H1 (cell line): ENCODE results near the gene ATP6V1E1. TPM values are rescaled to one million over a fixed set of nuclear protein-coding genes. Genes with fewer than 3 reads are reported as not detected.

Experiments
- CTCF ChIA-PET: fragments of 300-600 bp; sonication (Branson Sonifier 250); formaldehyde crosslinking; loops from one replicate; lab custom pipeline; 2021; ENCODE audit not compliant: partially characterized antibody; lab: Charles Lee
- POLR2A ChIA-PET: fragments of 300-600 bp; sonication (Branson Sonifier 250); formaldehyde crosslinking; loops from one replicate; lab custom pipeline; 2021; ENCODE audit warnings: inconsistent platforms; ENCODE audit not compliant: partially characterized antibody; lab: Charles Lee
- DNase-seq, 2 experiments: peaks; one replicate each; pipeline versions ENCODE4 v3.0.0 to v3.0.0-alpha.2; 2010 to 2022; ENCODE audit warnings: low spot score in 2 of 2, low read depth in 1 of 2, mixed read lengths in 1 of 2
- FAIRE-seq: peaks from 2 replicates; lab custom pipeline; 2011; peaks lifted over from hg19 to GRCh38; lab: Jason Lieb, UNC
- H2AFZ ChIP-seq: 2 replicates; pipeline ENCODE4 v1.8.1; 2012; ENCODE audit warnings: low read length, inconsistent platforms
- H2AK5ac ChIP-seq: 2 replicates; pipeline ENCODE4 v1.6.1; 2013; ENCODE audit warnings: low read depth, low read length
- H2BK120ac ChIP-seq: replicated peaks from 2 replicates; pipeline ENCODE3; 2013; ENCODE audit warnings: low read depth, low read length, inconsistent platforms
- H2BK12ac ChIP-seq: 2 replicates; pipeline ENCODE4 v1.6.1; 2013; ENCODE audit warnings: low read depth, low read length
- H2BK15ac ChIP-seq: 2 replicates; pipeline ENCODE4 v1.6.1; 2013; ENCODE audit warnings: low read length
- H2BK20ac ChIP-seq: 2 replicates; pipeline ENCODE4 v1.6.1; 2013; ENCODE audit warnings: low read length
- H2BK5ac ChIP-seq: 2 replicates; pipeline ENCODE4 v1.6.1; 2013; ENCODE audit warnings: low read depth, low read length
- H3K14ac ChIP-seq: 2 replicates; pipeline ENCODE4 v1.6.1; 2013; ENCODE audit warnings: inconsistent platforms; ENCODE audit not compliant: insufficient read length
- H3K18ac ChIP-seq: 2 replicates; pipeline ENCODE4 v1.6.1; 2013; ENCODE audit warnings: low read length; ENCODE audit errors: extremely low read depth
- H3K23ac ChIP-seq: 2 replicates; pipeline ENCODE4 v1.6.1; 2013; ENCODE audit warnings: inconsistent platforms; ENCODE audit not compliant: insufficient read length
- H3K23me2 ChIP-seq: 2 replicates; pipeline ENCODE4 v1.6.1; 2013; ENCODE audit warnings: low read depth, low read length
- H3K27ac ChIP-seq: 2 replicates; pipeline ENCODE4 v1.6.1; 2011; ENCODE audit warnings: low read depth, low read length, inconsistent platforms
- H3K27me3 ChIP-seq, 4 experiments: replicated peaks in 1 of 4; 1 replicate in 1 of 4; 2 replicates in 3 of 4; pipeline versions ENCODE4 v1.6.1 to v1.8.1; 2011 to 2013; ENCODE audit warnings: low read length in 3 of 4, mild to moderate bottlenecking in 3 of 4, inconsistent platforms in 2 of 4, mixed read lengths in 2 of 4, moderate library complexity in 1 of 4; ENCODE audit not compliant: control insufficient read depth in 3 of 4, insufficient read depth in 3 of 4; ENCODE audit errors: extremely low read depth in 1 of 4
- H3K36me3 ChIP-seq, 4 experiments: 2 replicates each; pipeline versions ENCODE4 v1.6.1 to v1.8.1; 2011 to 2013; ENCODE audit warnings: mild to moderate bottlenecking in 4 of 4, low read length in 3 of 4, moderate library complexity in 2 of 4, control low read depth in 1 of 4, inconsistent platforms in 1 of 4; ENCODE audit not compliant: insufficient read depth in 4 of 4, control insufficient read depth in 2 of 4
- H3K4ac ChIP-seq: replicated peaks from 2 replicates; pipeline ENCODE3; 2013; ENCODE audit warnings: low read length, low read depth, mixed read lengths, inconsistent platforms; ENCODE audit not compliant: insufficient read length
- H3K4me1 ChIP-seq, 4 experiments: replicated peaks in 1 of 4; 1 replicate in 1 of 4; 2 replicates in 3 of 4; pipeline versions ENCODE4 v1.6.1 to v1.8.1; 2011 to 2013; ENCODE audit warnings: low read length in 3 of 4, inconsistent platforms in 2 of 4, mixed read lengths in 1 of 4; ENCODE audit not compliant: insufficient read depth in 4 of 4, control insufficient read depth in 3 of 4
- H3K4me2 ChIP-seq, 2 experiments: 2 replicates each; pipeline versions ENCODE4 v1.6.1 to v1.8.1; 2011 to 2013; ENCODE audit warnings: low read depth in 2 of 2, low read length in 2 of 2, control low read depth in 1 of 2, inconsistent platforms in 1 of 2, mild to moderate bottlenecking in 1 of 2; ENCODE audit not compliant: insufficient read depth in 1 of 2
- H3K4me3 ChIP-seq, 4 experiments: fragments of 200-600, 300-600 bp in 1 of 4; sonication (generic), shearing (Covaris generic), sonication (Bioruptor Twin) in 1 of 4; 2 replicates each; pipeline versions ENCODE4 v1.5.1 to v1.8.1; 2011 to 2016; ENCODE audit warnings: low read length in 4 of 4, low read depth in 3 of 4, control low read depth in 2 of 4, inconsistent platforms in 2 of 4, mild to moderate bottlenecking in 2 of 4, mixed read lengths in 1 of 4, moderate library complexity in 1 of 4; ENCODE audit not compliant: insufficient read depth in 2 of 4; ENCODE audit errors: extremely low read depth in 1 of 4
- H3K56ac ChIP-seq: replicated peaks from 2 replicates; pipeline ENCODE3; 2013; ENCODE audit warnings: low read depth, mild to moderate bottlenecking, mixed read lengths, low read length, inconsistent platforms; ENCODE audit not compliant: insufficient read length
- H3K79me1 ChIP-seq: 2 replicates; pipeline ENCODE4 v1.6.1; 2013; ENCODE audit warnings: low read depth, low read length, control low read depth
- H3K79me2 ChIP-seq, 2 experiments: 2 replicates each; pipeline versions ENCODE4 v1.6.1 to v1.8.1; 2012 to 2013; ENCODE audit warnings: low read length in 2 of 2, mild to moderate bottlenecking in 2 of 2, inconsistent platforms in 1 of 2; ENCODE audit not compliant: insufficient read depth in 2 of 2, control insufficient read depth in 1 of 2
- H3K9ac ChIP-seq, 4 experiments: replicated peaks in 1 of 4; 1 replicate in 1 of 4; 2 replicates in 3 of 4; pipeline versions ENCODE4 v1.6.1 to v1.8.1; 2011 to 2013; ENCODE audit warnings: low read depth in 3 of 4, low read length in 3 of 4, control low read depth in 2 of 4, mild to moderate bottlenecking in 2 of 4, moderate library complexity in 2 of 4, inconsistent platforms in 1 of 4; ENCODE audit errors: extremely low read depth in 1 of 4
- H3K9me3 ChIP-seq, 2 experiments: 2 replicates each; pipeline versions ENCODE4 v1.6.1 to v1.8.1; 2012 to 2013; ENCODE audit warnings: mild to moderate bottlenecking in 2 of 2, moderate library complexity in 2 of 2, control low read depth in 1 of 2, inconsistent platforms in 1 of 2, low read depth in 1 of 2, low read length in 1 of 2, mixed read lengths in 1 of 2; ENCODE audit not compliant: insufficient read depth in 2 of 2
- H4K20me1 ChIP-seq, 2 experiments: replicated peaks in 1 of 2; 2 replicates each; pipeline versions ENCODE3 to v1.8.1; 2011 to 2013; ENCODE audit warnings: inconsistent platforms in 2 of 2, low read length in 2 of 2, mild to moderate bottlenecking in 1 of 2; ENCODE audit not compliant: insufficient read depth in 2 of 2, control insufficient read depth in 1 of 2
- H4K5ac ChIP-seq: 2 replicates; pipeline ENCODE4 v1.6.1; 2013; ENCODE audit warnings: low read length, low read depth, mixed read lengths, inconsistent platforms; ENCODE audit not compliant: insufficient read length
- H4K8ac ChIP-seq: 2 replicates; pipeline ENCODE4 v1.8.0; 2013; ENCODE audit warnings: mild to moderate bottlenecking, moderate library complexity, low read length, inconsistent platforms; ENCODE audit not compliant: insufficient read depth; ENCODE audit errors: extremely low read depth
- H4K91ac ChIP-seq: replicated peaks from 2 replicates; pipeline ENCODE3; 2013; ENCODE audit warnings: low read length, mixed read lengths, inconsistent platforms; ENCODE audit not compliant: insufficient read length
- BACH1 ChIP-seq: IDR thresholded peaks from 2 replicates; pipeline ENCODE4 v1.6.1; 2012; ENCODE audit warnings: low read length, improper control_type of control experiment
- CBX5 ChIP-seq: fragments of 300-800, 300-1000 bp; sonication (generic); IDR thresholded peaks from 2 replicates; pipeline ENCODE4 v1.7.1; 2016; ENCODE audit warnings: antibody characterized with exemption, low read length, low read depth
- CREB1 ChIP-seq: IDR thresholded peaks from 2 replicates; pipeline ENCODE4 v1.6.1; 2012; ENCODE audit warnings: inconsistent platforms
- GABPA ChIP-seq: IDR thresholded peaks from 2 replicates; pipeline ENCODE4 v1.6.1; 2011; ENCODE audit warnings: mild to moderate bottlenecking, low read length, moderate library complexity, borderline replicate concordance; ENCODE audit not compliant: insufficient read depth
- KDM4A ChIP-seq: IDR thresholded peaks from one replicate; pipeline ENCODE4 v1.7.1; 2012; ENCODE audit warnings: low read depth, mild to moderate bottlenecking, moderate library complexity, low read length, inconsistent platforms; ENCODE audit not compliant: severe bottlenecking
- TAF7 ChIP-seq: optimal IDR thresholded peaks from 2 replicates; pipeline ENCODE3; 2011; ENCODE audit warnings: low read depth, mild to moderate bottlenecking, inconsistent platforms, low read length, moderate library complexity, borderline replicate concordance
- TEAD4 ChIP-seq: IDR thresholded peaks from 2 replicates; pipeline ENCODE4 v1.6.1; 2012; ENCODE audit warnings: low read depth, low read length, inconsistent platforms, mixed read lengths
- WGBS, 2 experiments: shearing (Covaris generic) in 1 of 2; methylation state at CpG; one replicate each; pipeline versions ENCODE4 v1.1.6 to v1.1.7; 2013 to 2015; ENCODE audit warnings: low lambda C conversion rate in 2 of 2, mixed read lengths in 2 of 2, inconsistent platforms in 1 of 2, low coverage in 1 of 2, missing lambda C conversion rate in 1 of 2; ENCODE audit not compliant: insufficient replicate concordance in 2 of 2, insufficient coverage in 1 of 2, insufficient read length in 1 of 2; ENCODE audit errors: extremely low coverage in 1 of 2, missing lambda C conversion rate in 1 of 2; 5-methylcytosine and 5-hydroxymethylcytosine counted together
- long read RNA-seq, 2 experiments: library from RNA in 1 of 2; library from capped mRNA in 1 of 2; stranded (forward); transcript quantifications; one replicate each; pipeline ENCODE4 v2.0.0, GENCODE V29; 2021; ENCODE audit warnings: inconsistent platforms in 1 of 2
- polyA minus RNA-seq, 3 experiments: library from RNA; depleted of rRNA, polyadenylated mRNA; stranded (reverse); fragments of >200 nt; gene quantifications; 1 replicate in 2 of 3; 2 replicates in 1 of 3; pipeline ENCODE4 v1.2.3, GENCODE V29; 2011
- polyA plus RNA-seq, 7 experiments: library from polyadenylated mRNA; depleted of rRNA in 3 of 7; stranded (reverse) in 5 of 7; unstranded in 2 of 7; fragments of >200 nt in 5 of 7; fragments of 200-250 nt in 2 of 7; gene quantifications; 1 replicate in 5 of 7; 2 replicates in 1 of 7; 4 replicates in 1 of 7; pipeline versions ENCODE4 v1.2.1 to v1.2.3, GENCODE V29; 2011 to 2013; ENCODE audit warnings: missing spikeins in 2 of 7, mixed read lengths in 2 of 7
- total RNA-seq: library from RNA; stranded (reverse); fragmentation: NEBNext Ultra II Directional; extraction: Animal tissue kit (Norgen Biotek cat#: 25700); gene quantifications from 2 replicates; pipeline ENCODE4 v1.2.1, GENCODE V29; 2021

The ATP6V1E1 gene
- 87.3 and 88.1 TPM in 2 replicates for total RNA-seq
- 49.3 and 80.4 TPM in 2 replicates for polyA plus RNA-seq (2011; rRNA removed)
- 66.5 TPM for polyA plus RNA-seq (2011; cell fraction: cytosol; rRNA removed)
- polyA plus RNA-seq (2011; cell fraction: nucleus; rRNA removed) = 41.6 TPM
- polyA plus RNA-seq (2012, experiment 1 of 2) = 89.0 to 112 TPM (median 92.9 TPM) in 4 replicates
- polyA plus RNA-seq (2012, experiment 2 of 2) = 23.3 TPM
- 84.5 TPM for polyA plus RNA-seq (2013, experiment 1 of 2)
- polyA plus RNA-seq (2013, experiment 2 of 2) = 88.9 TPM
- polyA minus RNA-seq (2011; rRNA and poly(A)+ RNA removed) = 72.0 and 72.8 TPM in 2 replicates
- polyA minus RNA-seq (2011; cell fraction: cytosol; rRNA and poly(A)+ RNA removed) = 33.8 TPM
- 26.7 TPM for polyA minus RNA-seq (2011; cell fraction: nucleus; rRNA and poly(A)+ RNA removed)
- long read RNA-seq, experiment 1, transcript ATP6V1E1-201 (9 exons, 1,402 nt) = major isoform, 51 of 102 reads
- long read RNA-seq, experiment 1, partial matches to known transcripts = 47 of 102 reads
- long read RNA-seq, experiment 1, other reads (novel, unspliced or antisense) = 2 of 102 reads
- long read RNA-seq, experiment 2, transcript ATP6V1E1-201 (9 exons, 1,402 nt) = major isoform, 92 of 99 reads
- long read RNA-seq, experiment 2, partial matches to known transcripts = 4 of 99 reads
- long read RNA-seq, experiment 2, other reads (novel, unspliced or antisense) = 2 of 99 reads

DNA sequence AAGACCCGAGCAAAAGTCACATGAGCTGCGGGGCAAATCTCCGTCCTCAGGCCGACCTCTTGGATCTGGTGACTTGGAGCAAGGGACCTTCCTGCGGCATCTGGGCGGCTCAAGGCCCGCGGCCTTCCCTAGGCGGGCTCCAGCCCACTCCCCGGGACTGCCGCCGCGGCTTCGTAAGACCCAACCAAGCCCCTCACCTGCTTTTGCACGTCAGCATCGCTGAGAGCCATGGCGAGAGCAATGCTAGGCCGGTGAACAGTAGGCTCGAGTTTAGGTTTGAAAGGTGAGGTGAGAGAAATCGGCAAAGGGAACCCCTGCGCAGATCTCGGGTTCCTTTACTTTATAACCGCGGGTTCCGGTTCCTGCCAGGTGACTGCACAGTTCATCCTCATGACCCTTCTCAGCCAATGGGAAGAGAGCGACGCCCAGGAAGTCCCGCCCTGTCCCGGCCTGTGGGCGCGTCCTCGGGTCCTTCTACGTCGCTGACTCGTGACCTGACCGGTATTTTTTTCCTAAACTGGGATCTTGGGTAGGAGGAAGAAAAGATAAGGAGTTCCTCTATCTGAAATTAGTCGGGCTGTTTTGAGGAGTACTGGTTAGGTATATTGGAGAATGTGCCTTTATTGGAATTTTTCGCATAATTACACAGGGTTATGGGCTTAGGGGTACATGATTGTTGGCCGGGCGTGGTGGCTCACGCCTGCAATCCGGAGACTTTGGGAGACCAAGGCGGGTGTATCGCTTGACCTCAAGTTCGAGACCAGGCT, at the start of gene ATP6V1E1:
Gene ATP6V1E1 (minus strand): TSS at position 344 of the 767 bp plus-strand sequence. CDS start 114 bp downstream, at position 230.
- no peak within 1 kb of the TSS for H2AFZ ChIP-seq
- TF ChIP-seq TEAD4 = no peak
- peak; percentile 69 for TF ChIP-seq KDM4A
- no peak for TF ChIP-seq BACH1
- peak; percentile 82; the same call in 1 of the 2 replicates for TF ChIP-seq GABPA
- TF ChIP-seq CBX5 = no peak
- TF ChIP-seq CREB1 = peak; percentile 71; the same call in 1 of the 2 replicates
- TF ChIP-seq TAF7 = no peak

More for the DNA sequence above, at the start of gene ATP6V1E1:
- peaks cover 4% of the 10 kb centered on the region; the same call in 1 of the 2 replicates for H3K23me2 ChIP-seq
- no peaks in the 10 kb centered on the region for H4K20me1 ChIP-seq
- DNase-seq (peak; percentile 79 to 94), FAIRE-seq (peak; percentile 92)
- no peaks in the 10 kb centered on the region for H3K4me1 ChIP-seq
- 1% methylated on average over 45 of the region's 45 CpGs; no CpG with 5 or more reads in 1 of the 2 experiments for WGBS, 2 experiments
- H3K56ac ChIP-seq = peak within 1 kb of the TSS; percentile 82
- H3K36me3 ChIP-seq = peaks cover 0 to under 1% (median 0%) of the 10 kb centered on the region in 4 experiments; a peak in 1 of 8 replicates
- peak within 1 kb of the TSS; percentile 88 to 100 (median 94) for H3K4me3 ChIP-seq
- H2BK12ac ChIP-seq = 0 out of 2 replicates have a peak within 1 kb of the TSS, but pooled peaks have one; percentile 39
- H3K27ac ChIP-seq = peak within 1 kb of the TSS; percentile 84
- peak within 1 kb of the TSS; percentile 73 to 82 for H3K4me2 ChIP-seq
- peak within 1 kb of the TSS; percentile 57 for H3K4ac ChIP-seq
- H3K9ac ChIP-seq = peak within 1 kb of the TSS; percentile 86 to 96 (median 94)
- H2BK15ac ChIP-seq = no peak within 1 kb of the TSS
- no peak within 1 kb of the TSS for H3K23ac ChIP-seq
- H4K91ac ChIP-seq = peak within 1 kb of the TSS; percentile 5
- peak within 1 kb of the TSS; percentile 81 for H4K5ac ChIP-seq
- H2BK5ac ChIP-seq = peak within 1 kb of the TSS; percentile 97
- POLR2A ChIA-PET = interaction anchor here (0.6 to 0.9 kb wide), 4 partner anchors 10 to 359 kb away, joined by 3 to 8 read pairs (median 4); partner anchors contain the start of gene BCL2L13
- no peaks in the 10 kb centered on the region for H3K27me3 ChIP-seq
- peaks cover 3 to 39% of the 10 kb centered on the region in 2 experiments; a peak in 3 of 4 replicates for H3K79me2 ChIP-seq
- peak within 1 kb of the TSS; percentile 90; the same call in 1 of the 2 replicates for H3K18ac ChIP-seq
- H2BK120ac ChIP-seq = peak within 1 kb of the TSS; percentile 65
- peaks cover 2% of the 10 kb centered on the region; the same call in 1 of the 2 replicates for H3K79me1 ChIP-seq
- H2AK5ac ChIP-seq = 0 out of 2 replicates have a peak within 1 kb of the TSS, but pooled peaks have one; percentile 95
- H3K14ac ChIP-seq = peak within 1 kb of the TSS; percentile 52
- H3K9me3 ChIP-seq = no peaks in the 10 kb centered on the region
- peak within 1 kb of the TSS; percentile 91 for H4K8ac ChIP-seq
- no peak within 1 kb of the TSS for H2BK20ac ChIP-seq
- CTCF ChIA-PET = no interaction called here
